HG02885 (cell line): Measurements from ENCODE around the gene AP1S3.
"Not testable (repeated sequence)": the region's sequence is repeated elsewhere in the genome, so short reads cannot be mapped to it uniquely, and the experiment has no call there.

Experiments
- ATAC-seq: cut with Tn5 transposase; IDR thresholded peaks from one replicate; pipeline ENCODE4 v1.9.1; 2021; ENCODE audit warnings: mild to moderate bottlenecking; ENCODE audit not compliant: unreplicated experiment, poor library complexity

Gene AP1S3

GRCh38 chr2:223811757-223812156, 25.6 kb downstream of the AP1S3 start:
- ATAC-seq: no peak

GRCh38 chr2:223805008-223805407, 32.4 kb downstream of the AP1S3 start:
- no peak for ATAC-seq

- ATAC-seq: no peak
These were observed 35.6 kb downstream of the AP1S3 start for GRCh38 chr2:223801736-223802135.

- no peak for ATAC-seq
These were observed 36.5 kb downstream of the AP1S3 start for GRCh38 chr2:223800908-223801307.

GRCh38 chr2:223797811-223798721, 39.3 kb downstream of the AP1S3 start:
- ATAC-seq: peak; percentile 99

GRCh38 chr2:223797037-223797436, 40.3 kb downstream of the AP1S3 start:
- no peak for ATAC-seq

GRCh38 chr2:223789423-223789822, 48.0 kb downstream of the AP1S3 start:
- ATAC-seq: no peak

GRCh38 chr2:223788826-223789225, 48.6 kb downstream of the AP1S3 start:
- ATAC-seq: no peak

DNA sequence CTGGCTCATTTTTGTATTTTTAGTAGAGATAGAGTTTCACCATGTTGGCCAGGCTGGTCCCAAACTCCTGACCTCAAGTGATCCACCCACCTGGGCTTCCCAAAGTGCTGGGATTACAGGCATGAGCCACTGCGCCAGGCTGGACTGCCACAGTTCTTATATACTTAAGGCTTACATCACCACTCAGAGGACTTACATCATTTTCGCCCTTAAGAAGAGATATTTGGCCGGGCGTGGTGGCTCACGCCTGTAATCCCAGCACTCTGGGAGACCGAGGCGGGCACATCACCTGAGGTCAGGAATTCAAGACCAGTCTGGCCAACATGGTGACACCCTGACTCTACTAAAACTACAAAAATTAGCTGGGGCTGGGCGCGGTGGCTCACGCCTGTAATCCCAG, 49.3 kb downstream of the AP1S3 start:
- not testable (repeated sequence) for ATAC-seq

- ATAC-seq: peak; percentile 47
These were observed 50.0 kb downstream of the AP1S3 start for GRCh38 chr2:223787358-223787757.

- ATAC-seq: peak; percentile 78
These were observed 50.4 kb downstream of the AP1S3 start for GRCh38 chr2:223786943-223787342.

DNA sequence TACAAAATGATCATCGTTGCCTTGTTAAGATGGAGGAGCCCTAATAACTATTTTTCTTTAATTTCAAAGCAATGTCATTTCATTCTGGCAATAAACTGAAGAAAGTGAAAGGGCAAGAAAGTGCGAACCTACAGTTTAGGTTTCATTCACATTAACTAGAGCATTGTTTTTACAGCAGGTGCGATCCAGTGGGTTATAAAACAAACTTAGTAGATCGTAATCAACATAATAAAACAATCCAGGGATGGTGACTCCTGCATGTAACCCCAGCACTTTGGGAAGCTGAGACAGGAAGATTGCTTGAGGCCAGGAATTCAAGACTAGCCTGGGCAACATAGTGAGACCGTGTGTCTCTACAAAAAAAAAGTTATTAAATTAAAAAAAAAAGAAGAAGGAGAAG, 51.1 kb downstream of the AP1S3 start:
- peak; percentile 5 for ATAC-seq

- no peak for ATAC-seq
These were observed 53.1 kb downstream of the AP1S3 start for GRCh38 chr2:223784221-223784772.

DNA sequence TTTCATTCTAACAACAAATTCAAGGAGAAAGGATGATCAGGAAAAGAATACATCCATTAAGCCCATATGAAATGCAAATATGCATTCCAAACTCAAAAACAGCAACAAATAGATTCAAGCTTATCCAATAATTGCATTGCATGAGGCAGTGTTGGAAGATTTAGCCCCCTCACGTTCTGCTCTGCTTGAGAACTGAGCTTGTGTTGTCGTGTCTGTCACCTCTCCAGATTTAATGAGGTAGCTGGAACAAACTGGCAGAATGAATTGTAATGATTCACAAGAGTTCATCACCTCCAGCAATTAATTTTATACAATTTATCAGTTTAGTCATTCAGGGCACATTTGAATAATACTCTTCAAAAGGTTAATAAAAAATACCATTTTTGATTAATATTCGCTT, 54.8 kb downstream of the AP1S3 start:
- ATAC-seq: no peak

DNA sequence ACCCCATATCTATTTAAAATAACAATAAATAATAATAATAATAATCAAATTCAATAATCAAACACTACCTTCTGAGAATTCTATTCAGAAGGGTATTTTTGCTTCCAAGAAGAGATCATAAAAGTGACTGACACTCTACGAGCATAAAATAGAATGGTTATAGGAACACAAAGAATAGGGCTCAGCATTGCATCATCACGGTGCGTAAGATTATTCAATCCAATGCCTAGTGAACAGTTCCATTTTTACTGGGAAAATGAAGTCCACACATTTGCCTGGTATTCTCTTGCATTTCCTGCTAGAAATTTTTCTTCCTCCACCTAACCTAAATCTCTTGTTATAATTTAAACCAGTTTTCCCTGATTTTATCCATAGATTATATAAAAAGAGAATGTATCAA, 55.8 kb downstream of the AP1S3 start:
- no peak for ATAC-seq

- peak; percentile 66 for ATAC-seq
These were observed 57.5 kb downstream of the AP1S3 start for GRCh38 chr2:223779877-223780276.

DNA sequence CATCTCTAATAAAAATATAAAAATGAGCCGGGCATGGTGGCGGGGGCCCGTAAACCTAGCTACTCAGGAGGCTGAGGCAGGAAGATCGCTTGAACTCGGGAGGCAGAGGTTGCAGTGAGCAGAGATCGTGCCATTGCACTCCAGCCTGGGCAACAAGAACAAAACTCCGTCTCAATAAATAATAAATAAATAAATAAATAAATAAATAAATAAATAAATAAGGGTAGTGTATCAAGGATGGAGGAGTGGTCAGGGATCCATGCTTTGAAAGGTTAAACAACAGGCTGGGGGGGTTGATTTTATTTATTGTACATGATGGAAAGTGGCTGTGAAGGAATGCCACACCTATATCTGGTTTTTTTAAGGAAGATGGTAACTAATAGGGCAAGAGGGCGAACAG, 63.2 kb downstream of the AP1S3 start:
- ATAC-seq: no peak

DNA sequence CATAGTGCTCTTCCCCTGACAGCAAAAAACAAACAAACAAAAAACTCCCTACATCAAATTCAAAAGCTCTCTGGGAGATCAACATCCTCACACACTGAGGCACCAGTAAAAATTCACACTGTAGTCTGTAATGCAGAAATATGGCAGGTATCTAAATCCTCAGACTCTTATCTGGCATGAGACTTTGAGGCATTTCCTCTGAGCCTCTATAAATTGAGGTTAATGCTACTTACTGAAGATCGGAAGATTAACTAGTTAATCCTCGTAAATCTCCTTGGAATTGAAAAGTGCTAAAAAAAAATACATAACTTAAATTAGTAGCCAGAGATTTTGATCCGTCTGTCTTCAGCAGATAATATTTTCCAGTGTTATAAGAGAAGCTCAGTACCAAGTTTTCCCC, 65.0 kb downstream of the AP1S3 start:
- no peak for ATAC-seq

DNA sequence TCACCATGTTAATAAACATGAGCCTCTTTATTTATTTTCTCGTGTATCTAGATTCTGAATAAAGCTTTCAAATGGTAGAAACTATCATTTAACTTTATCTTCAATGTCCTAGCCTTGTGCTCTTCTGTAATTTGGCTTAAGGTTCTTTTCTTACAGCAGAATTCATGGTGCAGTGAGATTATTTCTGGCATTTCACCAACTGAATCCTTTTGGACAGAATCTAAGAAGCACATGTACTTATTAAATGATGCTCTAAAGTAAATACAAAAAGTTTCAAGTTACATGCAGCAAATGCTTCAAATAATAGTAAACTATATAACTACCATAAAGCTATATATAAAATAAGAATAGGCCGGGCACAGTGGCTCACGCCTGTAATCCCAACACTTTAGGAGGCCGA, 65.9 kb downstream of the AP1S3 start:
- ATAC-seq: no peak

DNA sequence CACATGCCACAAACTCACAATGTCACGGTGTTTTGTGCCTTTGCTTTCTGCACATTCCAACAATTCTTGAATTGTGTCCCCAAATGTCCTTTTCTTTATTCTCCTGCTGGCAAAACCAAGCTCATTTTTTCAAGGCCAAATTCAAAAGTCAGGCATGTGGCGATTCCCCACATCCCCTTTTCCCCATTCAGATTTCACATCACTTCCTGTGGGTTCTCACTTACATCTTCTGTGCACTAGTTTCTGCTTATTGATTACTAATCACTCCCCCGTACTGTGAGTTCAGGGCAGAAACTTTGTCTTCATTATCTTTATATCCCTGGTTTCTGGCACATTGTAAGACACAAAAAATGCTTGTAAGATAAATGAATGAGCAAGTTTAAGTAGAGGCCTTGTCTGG, 69.2 kb downstream of the AP1S3 start:
- ATAC-seq: no peak

DNA sequence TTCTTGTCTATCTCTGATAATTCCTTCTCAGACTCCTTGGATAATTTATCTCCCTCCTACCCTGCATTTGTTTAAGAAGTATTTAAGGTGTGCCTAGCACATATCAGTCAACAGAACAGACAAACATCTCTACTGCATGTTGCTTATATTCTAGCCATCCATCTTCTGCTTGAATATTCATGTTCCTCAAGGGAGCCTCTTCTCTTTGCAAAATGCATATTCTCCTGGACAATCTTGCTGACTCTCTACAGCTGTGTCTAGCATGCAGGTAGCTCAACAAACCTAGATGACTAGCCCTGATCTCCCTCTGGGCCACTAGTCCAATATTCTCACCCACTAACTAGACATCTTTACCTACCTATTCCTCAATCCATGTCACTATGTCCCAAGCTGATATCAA, 70.0 kb downstream of the AP1S3 start:
- no peak for ATAC-seq

GRCh38 chr2:223765221-223765785, 72.1 kb downstream of the AP1S3 start:
- ATAC-seq: no peak
